A549 (cell line): Measurements from ENCODE around the gene PLCB1. TPM values are rescaled to one million over a fixed set of nuclear protein-coding genes. Genes with fewer than 3 reads are reported as not detected.
A peak's percentile ranks its signal among the peaks of the same experiment; 100 is the strongest.

Experiments used
- ATAC-seq, 2 experiments: fragments of 200-7000 bp in 1 of 2; fragments of >200 bp in 1 of 2; cut with Nextera tagmentation in 1 of 2; cut with Tn5 transposase in 1 of 2; 3 replicates each; pipeline versions ENCODE4 v1.8.0 to v1.9.1; 2018 to 2020; ENCODE audit warnings: mild to moderate bottlenecking in 1 of 2, moderate library complexity in 1 of 2
- CTCF ChIA-PET: fragments of 300-600 bp; sonication (Branson Sonifier 250); formaldehyde crosslinking; extraction: SDS; loops from one replicate; lab custom pipeline; 2021; ENCODE audit warnings: antibody characterized with exemption, inconsistent platforms; lab: Yijun Ruan, JAX
- POLR2A ChIA-PET: fragments of 350-600 bp; formaldehyde crosslinking; extraction: SDS; loops from one replicate; lab custom pipeline; 2021; ENCODE audit warnings: antibody characterized with exemption, inconsistent platforms; lab: Yijun Ruan, JAX
- DNase-seq, 2 experiments: peaks; one replicate each; pipeline versions ENCODE4 v3.0.0 to v3.0.0-alpha.2; 2011 to 2016; ENCODE audit warnings: low read depth in 1 of 2, low spot score in 1 of 2
- FAIRE-seq: peaks from 2 replicates; lab custom pipeline; 2011; peaks lifted over from hg19 to GRCh38; lab: Jason Lieb, UNC
- H3K27ac ChIP-seq, 2 experiments: fragments of >200 bp; sonication (Bioruptor Twin); formaldehyde crosslinking; 3 replicates each; pipeline ENCODE4 v1.5.1; 2016 to 2017
- H3K4me1 ChIP-seq: fragments of >200 bp; sonication (Bioruptor Twin); formaldehyde crosslinking; 3 replicates; pipeline ENCODE4 v1.6.1; 2016
- H3K4me2 ChIP-seq: fragments of >200 bp; sonication (Bioruptor Twin); formaldehyde crosslinking; 3 replicates; pipeline ENCODE4 v1.6.1; 2016
- H3K4me3 ChIP-seq: fragments of >200 bp; sonication (Bioruptor Twin); formaldehyde crosslinking; 3 replicates; pipeline ENCODE4 v1.5.1; 2016
- H3K9me3 ChIP-seq: fragments of >200 bp; sonication (Bioruptor Twin); formaldehyde crosslinking; 3 replicates; pipeline ENCODE4 v1.6.1; 2016
- CHD4 ChIP-seq: fragments of 200-600 bp; sonication (generic); IDR thresholded peaks from 2 replicates; pipeline ENCODE4 v1.6.1; 2016; ENCODE audit warnings: antibody characterized with exemption, mild to moderate bottlenecking, borderline replicate concordance
- CTCF ChIP-seq: fragments of >200 bp; sonication (Bioruptor Twin); formaldehyde crosslinking; IDR thresholded peaks from 3 replicates; pipeline ENCODE4 v1.5.1; 2016
- EHMT2 ChIP-seq: fragments of 200-600 bp; sonication (generic); IDR thresholded peaks from 2 replicates; pipeline ENCODE4 v1.6.1; 2016; ENCODE audit warnings: antibody characterized with exemption, low read depth, mild to moderate bottlenecking, moderate library complexity
- ELK1 ChIP-seq: fragments of 150-350 bp; IDR thresholded peaks from 2 replicates; pipeline ENCODE4 v1.6.1; 2014; ENCODE audit warnings: low read depth, mild to moderate bottlenecking, low read length
- ESRRA ChIP-seq: fragments of 150-350 bp; IDR thresholded peaks from 2 replicates; pipeline ENCODE4 v1.6.1; 2014; ENCODE audit warnings: mild to moderate bottlenecking, low read length, borderline replicate concordance
- FOSL2 ChIP-seq, 2 experiments: fragments of 450-650 bp in 1 of 2; fragments of >200 bp in 1 of 2; sonication (Bioruptor Twin) in 1 of 2; formaldehyde crosslinking; IDR thresholded peaks; 2 replicates each; pipeline versions ENCODE4 v1.5.0 to v1.6.1; 2016 to 2020; ENCODE audit warnings: mild to moderate bottlenecking in 1 of 2, moderate library complexity in 1 of 2
- FOXS1 ChIP-seq: fragments of 250-450 bp; sonication (Bioruptor Pico); IDR thresholded peaks from 2 replicates; pipeline ENCODE4 v1.5.0; 2020; ENCODE audit warnings: mild to moderate bottlenecking, moderate library complexity
- HES2 ChIP-seq: fragments of >200 bp; sonication (Bioruptor Twin); formaldehyde crosslinking; IDR thresholded peaks from 2 replicates; pipeline ENCODE4 v1.6.1; 2016
- HMGXB4 ChIP-seq: fragments of 250-450 bp; sonication (Bioruptor Pico); IDR thresholded peaks from 2 replicates; pipeline ENCODE4 v1.5.0; 2021; ENCODE audit warnings: mild to moderate bottlenecking, moderate library complexity, borderline replicate concordance
- HOXA7 ChIP-seq: fragments of 250-450 bp; sonication (Bioruptor Pico); IDR thresholded peaks from 2 replicates; pipeline ENCODE4 v1.5.0; 2020; ENCODE audit warnings: mild to moderate bottlenecking, moderate library complexity
- JUN ChIP-seq, 2 experiments: fragments of >200 bp; sonication (Bioruptor Twin); formaldehyde crosslinking; IDR thresholded peaks; 2 replicates in 1 of 2; 3 replicates in 1 of 2; pipeline ENCODE4 v1.6.1; 2016 to 2017
- KDM1A ChIP-seq: fragments of 200-600 bp; sonication (generic); IDR thresholded peaks from 2 replicates; pipeline ENCODE4 v1.6.1; 2016; ENCODE audit warnings: low read depth, mild to moderate bottlenecking
- KDM5A ChIP-seq: fragments of 200-600 bp; sonication (generic); IDR thresholded peaks from 2 replicates; pipeline ENCODE4 v1.6.1; 2016; ENCODE audit warnings: antibody characterized with exemption, mild to moderate bottlenecking
- MAZ ChIP-seq: fragments of 150-350 bp; IDR thresholded peaks from 2 replicates; pipeline ENCODE4 v1.6.1; 2014; ENCODE audit warnings: antibody characterized with exemption, low read depth, low read length, borderline replicate concordance
- MYC ChIP-seq: IDR thresholded peaks from 2 replicates; pipeline ENCODE4 v1.6.1; 2012; ENCODE audit warnings: mild to moderate bottlenecking, inconsistent platforms, low read length, improper control_type of control experiment, borderline replicate concordance
- NPAS2 ChIP-seq: fragments of 250-450 bp; sonication (Bioruptor Pico); IDR thresholded peaks from 2 replicates; pipeline ENCODE4 v1.8.0; 2022; ENCODE audit warnings: mild to moderate bottlenecking, moderate library complexity, borderline replicate concordance
- REST ChIP-seq: fragments of 200-600 bp; sonication (generic); IDR thresholded peaks from 2 replicates; pipeline ENCODE4 v1.6.1; 2016; ENCODE audit warnings: antibody characterized with exemption, mild to moderate bottlenecking, moderate library complexity
- SMC3 ChIP-seq: fragments of >200 bp; sonication (Bioruptor Twin); formaldehyde crosslinking; IDR thresholded peaks from 3 replicates; pipeline ENCODE4 v1.6.1; 2018; ENCODE audit warnings: inconsistent platforms
- SREBF2 ChIP-seq: fragments of 450-650 bp; IDR thresholded peaks from 2 replicates; pipeline ENCODE4 v1.6.1; 2014; ENCODE audit warnings: mild to moderate bottlenecking, moderate library complexity
- USF2 ChIP-seq: fragments of 450-650 bp; IDR thresholded peaks from 2 replicates; pipeline ENCODE4 v1.6.1; 2014; ENCODE audit warnings: antibody characterized with exemption
- ZSCAN20 ChIP-seq: fragments of 250-450 bp; sonication (Bioruptor Pico); IDR thresholded peaks from 2 replicates; pipeline ENCODE4 v1.8.0; 2022; ENCODE audit warnings: mild to moderate bottlenecking, moderate library complexity
- WGBS: methylation state at CpG from one replicate; pipeline ENCODE4 v1.1.6; 2017; ENCODE audit errors: missing lambda C conversion rate; 5-methylcytosine and 5-hydroxymethylcytosine counted together
- polyA plus RNA-seq, 4 experiments: library from polyadenylated mRNA; depleted of rRNA in 3 of 4; stranded (reverse); fragments of >200 nt; fragmentation: RNase III in 1 of 4; extraction: RNeasy Plus Mini Kit Qiagen cat#74134 plus additional on column Dnase treatment in 1 of 4; gene quantifications; 2 replicates in 3 of 4; 3 replicates in 1 of 4; pipeline ENCODE4 v1.2.3, GENCODE V29; 2011 to 2017

PLCB1 gene
- polyA plus RNA-seq, 2 of the 4 experiments (the other 2 are of a cell fraction): 0.97 to 6.3 TPM

- CTCF ChIA-PET: no interaction called here
- no peak overlapping the region for H3K4me2 ChIP-seq
- POLR2A ChIA-PET: no interaction called here
These were observed 14.0 kb upstream of the PLCB1 start for GRCh38 chr20:8118039-8118438.

GRCh38 chr20:8118760-8119159, 13.3 kb upstream of the PLCB1 start:
- 33% methylated on average over 1 of the region's 1 CpG for WGBS
- Histone ChIP-seq H3K4me3 (no peak overlapping the region), H3K4me2 (no peak overlapping the region), H3K4me1 (no peaks in the 10 kb centered on the region), H3K9me3 (no peaks in the 10 kb centered on the region), H3K27ac (no peak overlapping the region)
- TF ChIP-seq HMGXB4: no peak
- DNase-seq (no peak), FAIRE-seq (no peak), ATAC-seq (no peak)
- ChIA-PET CTCF (no interaction called here), POLR2A (no interaction called here)

More at GRCh38 chr20:8118039-8118438, 14.0 kb upstream of the PLCB1 start:
- FAIRE-seq (peak; percentile 68), ATAC-seq (no peak), DNase-seq (no peak)
- TF ChIP-seq MAZ (no peak), HMGXB4 (no peak), FOXS1 (CRISPR knock-in tag) (no peak), MYC (no peak)
- no peaks in the 10 kb centered on the region for H3K4me1 ChIP-seq
- H3K9me3 ChIP-seq: no peaks in the 10 kb centered on the region
- 20% methylated on average over 1 of the region's 1 CpG for WGBS
- H3K27ac ChIP-seq: no peak overlapping the region
- no peak overlapping the region for H3K4me3 ChIP-seq

- Histone ChIP-seq H3K27ac (no peak overlapping the region), H3K4me3 (no peak overlapping the region), H3K9me3 (no peaks in the 10 kb centered on the region), H3K4me1 (no peaks in the 10 kb centered on the region), H3K4me2 (no peak overlapping the region)
- FAIRE-seq (no peak), DNase-seq (no peak), ATAC-seq (no peak)
- ChIA-PET POLR2A (no interaction called here), CTCF (interaction anchor here (0.8 to 1.6 kb wide), 3 partner anchors 10 to 600 kb away, joined by 4 read pairs; no protein-coding TSS in a partner anchor)
- 57% methylated on average over 1 of the region's 1 CpG for WGBS
- TF ChIP-seq REST: no peak
- no peak for TF ChIP-seq USF2
- no peak for TF ChIP-seq FOSL2 (IDR thresholded peaks at IDR 0.05)
- TF ChIP-seq FOSL2 (CRISPR knock-in tag; IDR thresholded peaks at IDR 0.05): no peak
- TF ChIP-seq ZSCAN20 (CRISPR knock-in tag): no peak
- no peak for TF ChIP-seq HOXA7 (CRISPR knock-in tag)
- no peak for TF ChIP-seq SMC3
- TF ChIP-seq KDM5A: no peak
- TF ChIP-seq KDM1A: no peak
- TF ChIP-seq JUN (IDR thresholded peaks at IDR 0.05): no peak
- no peak for TF ChIP-seq SREBF2
- no peak for TF ChIP-seq ELK1
- no peak for TF ChIP-seq EHMT2
- TF ChIP-seq CTCF: no peak
- TF ChIP-seq NPAS2 (CRISPR knock-in tag): no peak
- TF ChIP-seq FOXS1 (CRISPR knock-in tag): no peak
- no peak for TF ChIP-seq CHD4
- no peak for TF ChIP-seq HES2
- TF ChIP-seq ESRRA: no peak
These were observed 10.4 kb upstream of the PLCB1 start for GRCh38 chr20:8121666-8122065.
